Breast epithelium (tissue), 4 donors: ENCODE results near the gene CPNE7. TPM values are rescaled to one million over a fixed set of nuclear protein-coding genes. Genes with fewer than 3 reads are reported as not detected.

Experiments used
- DNase-seq, 2 donors: peaks; one replicate each; pipeline ENCODE4 v3.0.0-alpha.2; 2019; ENCODE audit warnings: low spot score in 2 of 2
- H3K27ac ChIP-seq, 2 donors: fragments of 200-600 bp; sonication (generic) in 1 of 2; one replicate each; pipeline ENCODE4 v1.5.1; 2016 to 2019; ENCODE audit warnings: mild to moderate bottlenecking in 1 of 2
- H3K27me3 ChIP-seq, 2 donors: fragments of 200-600 bp; sonication (generic) in 1 of 2; one replicate each; pipeline versions ENCODE4 v1.5.1 to v1.6.0; 2017 to 2019; ENCODE audit warnings: control low read depth in 1 of 2, mild to moderate bottlenecking in 1 of 2
- H3K36me3 ChIP-seq: fragments of 200-600 bp; one replicate; pipeline ENCODE4 v1.5.1; 2019
- H3K4me1 ChIP-seq, 2 donors: fragments of 200-600 bp; sonication (generic); one replicate each; pipeline ENCODE4 v1.5.1; 2016 to 2019; ENCODE audit warnings: control low read depth in 1 of 2
- H3K4me3 ChIP-seq, 3 donors: fragments of 200-600 bp; sonication (generic); 1 replicate in 2 of 3; 2 replicates in 1 of 3; pipeline ENCODE4 v1.5.1; 2016 to 2019; ENCODE audit warnings: mild to moderate bottlenecking in 3 of 3, moderate library complexity in 2 of 3
- H3K9me3 ChIP-seq, 2 donors: fragments of 200-600 bp; sonication (generic) in 1 of 2; one replicate each; pipeline ENCODE4 v1.5.1; 2016 to 2019; ENCODE audit warnings: control low read depth in 1 of 2
- CTCF ChIP-seq, 3 donors: fragments of 450-650 bp; IDR thresholded peaks; one replicate each; pipeline ENCODE4 v1.5.1; 2016 to 2017; ENCODE audit warnings: antibody characterized with exemption in 3 of 3, mild to moderate bottlenecking in 3 of 3, moderate library complexity in 3 of 3
- POLR2A ChIP-seq: fragments of 450-650 bp; IDR thresholded peaks from one replicate; pipeline ENCODE4 v1.6.1; 2016; ENCODE audit warnings: antibody characterized with exemption, mild to moderate bottlenecking, moderate library complexity
- POLR2AphosphoS5 ChIP-seq, 3 donors: sonication (generic); formaldehyde crosslinking; IDR thresholded peaks; one replicate each; pipeline ENCODE4 v1.6.1; 2017; ENCODE audit warnings: antibody characterized with exemption in 3 of 3
- intact Hi-C: fragments of 100-400 bp; cut with DNase I; formaldehyde crosslinking; loops from one replicate; pipeline ENCODE4 v1.15.1; 2023; ENCODE audit warnings: low total_unique reads
- total RNA-seq, 3 donors: library from RNA; depleted of rRNA; stranded (reverse); fragments of >200 nt; gene quantifications; one replicate each; pipeline ENCODE4 v1.1.0, GENCODE V29; 2016

The CPNE7 gene
- total RNA-seq, 3 donors from 2014 or later = 1.2 to 4.9 TPM; not detected in 1

GRCh38 chr16:89581861-89582563 lies 6.5 kb downstream of the CPNE7 start:
- peak overlapping the region; percentile 83 to 85 for H3K27ac ChIP-seq
- intact Hi-C loops = no loop called here
- no peak overlapping the region for H3K4me3 ChIP-seq
- H3K27me3 ChIP-seq = no peaks in the 10 kb centered on the region
- no peaks in the 10 kb centered on the region for H3K4me1 ChIP-seq
- no peaks in the 10 kb centered on the region for H3K36me3 ChIP-seq
- H3K9me3 ChIP-seq = no peaks in the 10 kb centered on the region
- DNase-seq = peak in 1 of 2 donors; percentile 68
- no peak for TF ChIP-seq POLR2A
- TF ChIP-seq POLR2AphosphoS5 (IDR thresholded peaks at IDR 0.05) = no peak

GRCh38 chr16:89582614-89583196 lies 7.1 kb downstream of the CPNE7 start:
- Histone ChIP-seq H3K4me3 (no peak overlapping the region), H3K36me3 (no peaks in the 10 kb centered on the region), H3K27me3 (no peaks in the 10 kb centered on the region), H3K9me3 (no peaks in the 10 kb centered on the region), H3K4me1 (no peaks in the 10 kb centered on the region), H3K27ac (peak overlapping the region; percentile 83 to 85)
- intact Hi-C loops = no loop called here
- no peak for DNase-seq
- TF ChIP-seq POLR2AphosphoS5 (IDR thresholded peaks at IDR 0.05) = no peak
- TF ChIP-seq POLR2A = no peak
- no peak for TF ChIP-seq CTCF (IDR thresholded peaks at IDR 0.05)

- no peaks in the 10 kb centered on the region for H3K27me3 ChIP-seq
- DNase-seq = no peak
- intact Hi-C loops = no loop called here
Observed at GRCh38 chr16:89583197-89583894, 7.8 kb downstream of the CPNE7 start.

GRCh38 chr16:89583895-89584644 lies 8.5 kb downstream of the CPNE7 start:
- H3K36me3 ChIP-seq = no peaks in the 10 kb centered on the region
- H3K9me3 ChIP-seq = no peaks in the 10 kb centered on the region
- no peaks in the 10 kb centered on the region for H3K27me3 ChIP-seq
- no peak for TF ChIP-seq CTCF (IDR thresholded peaks at IDR 0.05)
- no peak for TF ChIP-seq POLR2AphosphoS5 (IDR thresholded peaks at IDR 0.05)
- TF ChIP-seq POLR2A = no peak
- no peaks in the 10 kb centered on the region for H3K4me1 ChIP-seq
- no peak for DNase-seq
- no peak overlapping the region for H3K27ac ChIP-seq
- H3K4me3 ChIP-seq = no peak overlapping the region
- intact Hi-C loops = no loop called here

More at GRCh38 chr16:89583197-89583894, 7.8 kb downstream of the CPNE7 start:
- no peak overlapping the region for H3K4me3 ChIP-seq
- no peaks in the 10 kb centered on the region for H3K36me3 ChIP-seq
- H3K4me1 ChIP-seq = no peaks in the 10 kb centered on the region
- H3K27ac ChIP-seq = no peak overlapping the region
- no peaks in the 10 kb centered on the region for H3K9me3 ChIP-seq
- TF ChIP-seq POLR2A (no peak), CTCF (IDR thresholded peaks at IDR 0.05) (no peak), POLR2AphosphoS5 (IDR thresholded peaks at IDR 0.05) (no peak)

- no peak for DNase-seq
- Histone ChIP-seq H3K27me3 (no peaks in the 10 kb centered on the region), H3K4me3 (no peak overlapping the region), H3K9me3 (no peaks in the 10 kb centered on the region), H3K27ac (peak overlapping the region; percentile 19 to 50), H3K36me3 (no peaks in the 10 kb centered on the region), H3K4me1 (no peaks in the 10 kb centered on the region)
- TF ChIP-seq CTCF (IDR thresholded peaks at IDR 0.05) (no peak), POLR2A (no peak), POLR2AphosphoS5 (IDR thresholded peaks at IDR 0.05) (no peak)
- intact Hi-C loops = no loop called here
Observed at GRCh38 chr16:89584768-89585549, 9.4 kb downstream of the CPNE7 start.
